ENCODE results near the gene FUOM.

The FUOM gene

GRCh38 chr10:133353202-133353959 lies 4.4 kb downstream of the FUOM start:
- H3K27me3 Mint-ChIP-seq: peaks cover 13% of the 10 kb centered on the region
- no peak overlapping the region for H3K4me3 Mint-ChIP-seq
- no peaks in the 10 kb centered on the region for H3K36me3 Mint-ChIP-seq
- H3K9me3 Mint-ChIP-seq: no peaks in the 10 kb centered on the region
- ATAC-seq: no peak
- no peak overlapping the region for H3K27ac Mint-ChIP-seq
- peaks cover 13% of the 10 kb centered on the region for H3K4me1 Mint-ChIP-seq

GRCh38 chr10:133351408-133352318 lies 6.2 kb downstream of the FUOM start:
- Mint-ChIP-seq H3K4me3 (no peak overlapping the region), H3K27ac (no peak overlapping the region), H3K27me3 (peaks cover 15% of the 10 kb centered on the region), H3K36me3 (no peaks in the 10 kb centered on the region), H3K9me3 (no peaks in the 10 kb centered on the region), H3K4me1 (peaks cover 13% of the 10 kb centered on the region)
- ATAC-seq: peak; percentile 11

- Mint-ChIP-seq H3K4me1 (peaks cover 9% of the 10 kb centered on the region), H3K4me3 (no peak overlapping the region), H3K27me3 (peaks cover 22% of the 10 kb centered on the region), H3K27ac (no peak overlapping the region), H3K9me3 (no peaks in the 10 kb centered on the region), H3K36me3 (no peaks in the 10 kb centered on the region)
- ATAC-seq: no peak
Observed at GRCh38 chr10:133350950-133351329, 6.9 kb downstream of the FUOM start.

- H3K27me3 Mint-ChIP-seq: peaks cover 28% of the 10 kb centered on the region
- H3K4me1 Mint-ChIP-seq: peaks cover 7% of the 10 kb centered on the region
- no peak overlapping the region for H3K4me3 Mint-ChIP-seq
- no peak overlapping the region for H3K27ac Mint-ChIP-seq
- no peak for ATAC-seq
- H3K36me3 Mint-ChIP-seq: no peaks in the 10 kb centered on the region
- no peaks in the 10 kb centered on the region for H3K9me3 Mint-ChIP-seq
Observed at GRCh38 chr10:133350283-133350949, 7.4 kb downstream of the FUOM start.

- ATAC-seq: no peak
- Mint-ChIP-seq H3K36me3 (no peaks in the 10 kb centered on the region), H3K4me3 (no peak overlapping the region), H3K27me3 (peaks cover 36% of the 10 kb centered on the region), H3K4me1 (peaks cover 7% of the 10 kb centered on the region), H3K9me3 (no peaks in the 10 kb centered on the region), H3K27ac (no peak overlapping the region)
Observed at GRCh38 chr10:133349577-133350011, 8.2 kb downstream of the FUOM start.

- peaks cover 7% of the 10 kb centered on the region for H3K4me1 Mint-ChIP-seq
- ATAC-seq: no peak
Observed at GRCh38 chr10:133349160-133349568, 8.7 kb downstream of the FUOM start.

GRCh38 chr10:133347710-133348517 lies 9.9 kb downstream of the FUOM start:
- ATAC-seq: no peak
- Mint-ChIP-seq H3K9me3 (no peaks in the 10 kb centered on the region), H3K4me1 (peaks cover under 1% of the 10 kb centered on the region), H3K4me3 (no peak overlapping the region), H3K36me3 (no peaks in the 10 kb centered on the region), H3K27ac (no peak overlapping the region), H3K27me3 (peaks cover 53% of the 10 kb centered on the region)

More at GRCh38 chr10:133349160-133349568, 8.7 kb downstream of the FUOM start:
- H3K4me3 Mint-ChIP-seq: no peak overlapping the region
- no peaks in the 10 kb centered on the region for H3K9me3 Mint-ChIP-seq
- no peak overlapping the region for H3K27ac Mint-ChIP-seq
- no peaks in the 10 kb centered on the region for H3K36me3 Mint-ChIP-seq
- H3K27me3 Mint-ChIP-seq: peaks cover 40% of the 10 kb centered on the region

GRCh38 chr10:133346413-133346812 lies 11.4 kb downstream of the FUOM start:
- H3K4me1 Mint-ChIP-seq: no peaks in the 10 kb centered on the region
- peaks cover 62% of the 10 kb centered on the region for H3K27me3 Mint-ChIP-seq
- H3K27ac Mint-ChIP-seq: no peak overlapping the region
- H3K36me3 Mint-ChIP-seq: no peaks in the 10 kb centered on the region
- no peaks in the 10 kb centered on the region for H3K9me3 Mint-ChIP-seq
- H3K4me3 Mint-ChIP-seq: no peak overlapping the region
- ATAC-seq: no peak

GRCh38 chr10:133344236-133344635 lies 13.6 kb downstream of the FUOM start:
- Mint-ChIP-seq H3K36me3 (no peaks in the 10 kb centered on the region), H3K4me3 (no peak overlapping the region), H3K27ac (no peak overlapping the region), H3K4me1 (no peaks in the 10 kb centered on the region), H3K9me3 (no peaks in the 10 kb centered on the region), H3K27me3 (peaks cover 59% of the 10 kb centered on the region)
- ATAC-seq: no peak

GRCh38 chr10:133343558-133343957 lies 14.3 kb downstream of the FUOM start:
- Mint-ChIP-seq H3K36me3 (no peaks in the 10 kb centered on the region), H3K9me3 (no peaks in the 10 kb centered on the region), H3K4me3 (no peak overlapping the region), H3K4me1 (no peaks in the 10 kb centered on the region), H3K27me3 (peaks cover 53% of the 10 kb centered on the region), H3K27ac (no peak overlapping the region)
- ATAC-seq: no peak

GRCh38 chr10:133342942-133343341 lies 14.9 kb downstream of the FUOM start:
- no peak for ATAC-seq
- H3K4me3 Mint-ChIP-seq: no peak overlapping the region
- no peaks in the 10 kb centered on the region for H3K4me1 Mint-ChIP-seq
- H3K36me3 Mint-ChIP-seq: no peaks in the 10 kb centered on the region
- no peak overlapping the region for H3K27ac Mint-ChIP-seq
- H3K27me3 Mint-ChIP-seq: peaks cover 52% of the 10 kb centered on the region
- H3K9me3 Mint-ChIP-seq: no peaks in the 10 kb centered on the region

- ATAC-seq: no peak
- Mint-ChIP-seq H3K4me1 (no peaks in the 10 kb centered on the region), H3K27me3 (peaks cover 52% of the 10 kb centered on the region), H3K9me3 (no peaks in the 10 kb centered on the region), H3K36me3 (no peaks in the 10 kb centered on the region), H3K4me3 (no peak overlapping the region), H3K27ac (no peak overlapping the region)
Observed at GRCh38 chr10:133341983-133342382, 15.8 kb downstream of the FUOM start.

GRCh38 chr10:133339708-133340380 lies 18.0 kb downstream of the FUOM start:
- Mint-ChIP-seq H3K27ac (no peak overlapping the region), H3K4me1 (peaks cover under 1% of the 10 kb centered on the region)

More at GRCh38 chr10:133339708-133340380, 18.0 kb downstream of the FUOM start:
- Mint-ChIP-seq H3K27me3 (peaks cover 32% of the 10 kb centered on the region), H3K36me3 (no peaks in the 10 kb centered on the region), H3K4me3 (no peak overlapping the region), H3K9me3 (no peaks in the 10 kb centered on the region)
- ATAC-seq: no peak

Data from stimulated activated memory B cell treated with anti-CD40 and anti-IgM and Interleukin-4, amounts not matched to agents 10 μg/mL and 1 μg/mL and 100 μg/mL, for 72 hours (primary cell).